Erythroblast (primary cell): ENCODE results near the gene NUAK1.

Experiments used
- GATA1 ChIP-seq: IDR thresholded peaks from 2 replicates; pipeline ENCODE4 v1.6.1; 2011; ENCODE audit warnings: low read depth, mild to moderate bottlenecking, control low read depth, low read length, moderate library complexity
- POLR2A ChIP-seq: IDR thresholded peaks from 2 replicates; pipeline ENCODE4 v1.6.1; 2011; ENCODE audit warnings: mild to moderate bottlenecking, low read length

DNA sequence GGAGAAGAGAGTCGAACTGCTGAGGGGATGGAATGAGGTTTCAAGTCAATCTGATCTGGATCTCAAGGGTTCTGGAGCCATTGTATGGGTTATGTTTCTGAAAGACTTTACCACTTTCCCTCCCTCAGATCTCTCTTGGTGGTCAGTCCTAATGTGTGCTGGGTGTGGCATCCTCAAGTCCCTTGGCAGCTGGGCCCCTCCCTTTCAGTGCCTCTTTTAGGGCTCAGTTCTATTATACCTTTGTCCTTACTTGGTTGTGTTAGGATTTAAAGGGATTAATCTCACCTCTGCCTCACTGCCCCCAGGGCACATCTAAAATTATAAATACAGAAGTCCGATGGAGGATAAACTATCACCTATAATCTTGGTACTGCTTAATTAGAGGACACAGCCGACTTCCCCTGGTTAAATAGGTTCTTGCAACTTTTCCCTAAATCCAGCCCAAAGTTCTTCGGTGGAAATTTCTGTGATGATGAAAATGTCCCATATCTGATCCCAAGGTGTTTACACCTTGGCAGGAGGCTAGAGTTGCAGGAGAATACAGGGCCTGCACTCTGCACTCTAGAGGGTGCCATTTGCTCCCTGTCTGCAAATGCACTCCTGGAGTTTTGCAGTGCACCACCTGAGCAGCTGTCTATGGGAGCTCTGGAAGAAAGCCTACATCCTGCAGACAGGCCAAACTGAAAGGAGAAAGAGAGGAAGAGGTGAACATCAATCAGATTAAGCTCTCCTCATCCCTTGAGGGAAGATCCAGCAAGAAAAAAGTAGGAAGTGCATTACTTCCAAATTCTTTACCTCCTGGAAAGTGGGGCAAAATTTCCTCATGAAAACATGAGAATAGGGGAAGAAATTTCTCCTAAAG is 106.8 kb downstream of the NUAK1 start:
- TF ChIP-seq POLR2A: no peak
- TF ChIP-seq GATA1: no peak
